HepG2 (cell line): ENCODE results near the gene GPS1. TPM values are rescaled to one million over a fixed set of nuclear protein-coding genes. Genes with fewer than 3 reads are reported as not detected.

Source experiments
- ATAC-seq: fragments of 200-7000 bp; cut with Tn5 transposase; 3 replicates; pipeline ENCODE4 v1.9.1; 2020; ENCODE audit warnings: mild to moderate bottlenecking, moderate library complexity
- BruUV-seq: library from RNA; stranded (reverse); fragments of 400-500 nt; replicated peaks from 2 replicates; lab custom pipeline; 2021; lab: Mats Ljungman, UMichigan
- CTCF ChIA-PET: fragments of 300-600 bp; formaldehyde crosslinking; extraction: SDS; loops from one replicate; lab custom pipeline; 2021; ENCODE audit warnings: low total read pairs, inconsistent platforms, low intra/inter-chr PET ratio; lab: Yijun Ruan, JAX
- POLR2A ChIA-PET: fragments of 350-600 bp; sonication (Branson Sonifier 250); formaldehyde crosslinking; loops from one replicate; lab custom pipeline; 2020; ENCODE audit warnings: antibody characterized with exemption, inconsistent platforms; lab: Yijun Ruan, JAX
- DNase-seq: peaks from one replicate; pipeline ENCODE4 v3.0.0-alpha.2; 2015; ENCODE audit warnings: low spot score
- FAIRE-seq: peaks from 3 replicates; lab custom pipeline; 2011; peaks lifted over from hg19 to GRCh38; lab: Jason Lieb, UNC
- H2AFZ ChIP-seq: one replicate; pipeline ENCODE4 v1.6.1; 2011; ENCODE audit warnings: low read length, inconsistent platforms
- H3K27ac ChIP-seq: fragments of 300-600 bp; 3 replicates; pipeline ENCODE4 v1.8.0; 2011; ENCODE audit warnings: mixed run types, mild to moderate bottlenecking, mixed read lengths, low read length, inconsistent platforms; ENCODE audit not compliant: insufficient read depth; ENCODE audit errors: extremely low read length
- H3K27me3 ChIP-seq, 2 experiments: fragments of 200-600 bp in 1 of 2; 2 replicates in 1 of 2; 3 replicates in 1 of 2; pipeline versions ENCODE4 v1.6.0 to v1.8.0; 2011; ENCODE audit warnings: low read length in 2 of 2, mild to moderate bottlenecking in 2 of 2, moderate library complexity in 2 of 2, inconsistent platforms in 1 of 2; ENCODE audit not compliant: insufficient read depth in 2 of 2, control insufficient read depth in 1 of 2
- H3K36me3 ChIP-seq, 2 experiments: fragments of 200-600 bp in 1 of 2; replicated peaks in 1 of 2; 2 replicates in 1 of 2; 3 replicates in 1 of 2; pipeline versions ENCODE4 v1.5.1 to v1.8.0; 2011; ENCODE audit warnings: low read length in 2 of 2, inconsistent platforms in 1 of 2; ENCODE audit not compliant: insufficient read depth in 2 of 2, control insufficient read depth in 1 of 2
- H3K4me1 ChIP-seq: 2 replicates; pipeline ENCODE4 v1.5.1; 2012; ENCODE audit warnings: low read length, inconsistent platforms; ENCODE audit not compliant: insufficient read depth
- H3K4me2 ChIP-seq: 2 replicates; pipeline ENCODE4 v1.6.0; 2011; ENCODE audit warnings: low read depth, low read length, inconsistent platforms
- H3K4me3 ChIP-seq, 3 experiments: fragments of 200-600 bp in 1 of 3; sonication (generic), shearing (Covaris generic) in 1 of 3; replicated peaks in 1 of 3; 2 replicates each; pipeline ENCODE4 v1.5.1; 2011 to 2016; ENCODE audit warnings: low read length in 3 of 3, inconsistent platforms in 2 of 3, low read depth in 2 of 3, mild to moderate bottlenecking in 2 of 3, control low read depth in 1 of 3, mixed read lengths in 1 of 3; ENCODE audit not compliant: insufficient read depth in 1 of 3
- H3K79me2 ChIP-seq: one replicate; pipeline ENCODE4 v1.6.1; 2011; ENCODE audit warnings: low read length, inconsistent platforms; ENCODE audit not compliant: insufficient read depth
- H3K9ac ChIP-seq: 2 replicates; pipeline ENCODE4 v1.6.0; 2011; ENCODE audit warnings: mild to moderate bottlenecking, low read depth, low read length, inconsistent platforms; ENCODE audit not compliant: insufficient read depth
- H3K9me3 ChIP-seq: 2 replicates; pipeline ENCODE4 v1.5.1; 2012; ENCODE audit warnings: mild to moderate bottlenecking, low read length
- H4K20me1 ChIP-seq: 2 replicates; pipeline ENCODE4 v1.6.0; 2011; ENCODE audit warnings: inconsistent platforms, mild to moderate bottlenecking, low read length, moderate library complexity; ENCODE audit not compliant: insufficient read depth
- AGO1 ChIP-seq: fragments of 200-400 bp; formaldehyde crosslinking; IDR thresholded peaks from 2 replicates; pipeline ENCODE4 v1.6.1; 2017; ENCODE audit warnings: mild to moderate bottlenecking, low read depth, low read length, moderate library complexity; ENCODE audit not compliant: poor library complexity, severe bottlenecking
- AGO2 ChIP-seq: fragments of 200-400 bp; formaldehyde crosslinking; optimal IDR thresholded peaks from 2 replicates; pipeline ENCODE3; 2017; ENCODE audit warnings: mild to moderate bottlenecking, low read depth, low read length, moderate library complexity
- FOXM1 ChIP-seq: sonication (generic); formaldehyde crosslinking; IDR thresholded peaks from 2 replicates; pipeline ENCODE4 v1.5.0; 2020; ENCODE audit warnings: missing genetic modification reagents
- GFI1 ChIP-seq: sonication (generic); formaldehyde crosslinking; IDR thresholded peaks from 2 replicates; pipeline ENCODE4 v1.5.0; 2020; ENCODE audit warnings: missing genetic modification reagents, mild to moderate bottlenecking, borderline replicate concordance
- JUN ChIP-seq: sonication (generic); formaldehyde crosslinking; IDR thresholded peaks from 2 replicates; pipeline ENCODE4 v1.4.0; 2020; ENCODE audit warnings: mild to moderate bottlenecking, missing genetic modification reagents
- KDM1A ChIP-seq: IDR thresholded peaks from 2 replicates; pipeline ENCODE4 v1.6.1; 2016; ENCODE audit warnings: missing compliant biosample characterization
- NR2C2 ChIP-seq: sonication (generic); formaldehyde crosslinking; IDR thresholded peaks from 2 replicates; pipeline ENCODE4 v1.4.0; 2020; ENCODE audit warnings: missing genetic modification reagents, mild to moderate bottlenecking, moderate library complexity, borderline replicate concordance
- NRL ChIP-seq: sonication (generic); formaldehyde crosslinking; IDR thresholded peaks from 2 replicates; pipeline ENCODE4 v1.5.0; 2020; ENCODE audit warnings: missing genetic modification reagents, mild to moderate bottlenecking, moderate library complexity, borderline replicate concordance
- POLR2G ChIP-seq: fragments of 200-400 bp; formaldehyde crosslinking; IDR thresholded peaks from 2 replicates; pipeline ENCODE4 v1.6.1; 2018; ENCODE audit warnings: mild to moderate bottlenecking, low read depth, low read length, moderate library complexity
- PTBP1 ChIP-seq: fragments of 200-400 bp; formaldehyde crosslinking; IDR thresholded peaks from 2 replicates; pipeline ENCODE4 v1.6.1; 2018; ENCODE audit warnings: low read length, low read depth; ENCODE audit not compliant: poor library complexity, severe bottlenecking
- RBFOX2 ChIP-seq: fragments of 200-400 bp; formaldehyde crosslinking; IDR thresholded peaks from 2 replicates; pipeline ENCODE4 v1.6.1; 2017; ENCODE audit warnings: low read depth, mild to moderate bottlenecking, low read length
- SNRNP70 ChIP-seq: fragments of 200-400 bp; formaldehyde crosslinking; IDR thresholded peaks from 2 replicates; pipeline ENCODE4 v1.6.1; 2017; ENCODE audit warnings: mild to moderate bottlenecking, low read depth, low read length, moderate library complexity
- SRSF1 ChIP-seq: fragments of 200-400 bp; formaldehyde crosslinking; optimal IDR thresholded peaks from 2 replicates; pipeline ENCODE3; 2017; ENCODE audit warnings: mild to moderate bottlenecking, low read depth, low read length, moderate library complexity
- TGIF2 ChIP-seq: IDR thresholded peaks from 2 replicates; pipeline ENCODE4 v1.6.1; 2016; ENCODE audit warnings: control low read depth, missing compliant biosample characterization
- ZNF546 ChIP-seq: sonication (generic); formaldehyde crosslinking; conservative IDR thresholded peaks from 2 replicates; pipeline ENCODE4 v1.8.1; 2023; ENCODE audit warnings: mild to moderate bottlenecking, missing genetic modification reagents
- ZNF7 ChIP-seq: IDR thresholded peaks from 2 replicates; pipeline ENCODE4 v1.6.1; 2016; ENCODE audit warnings: missing biosample characterization, missing genetic modification reagents
- WGBS: methylation state at CpG from one replicate; pipeline ENCODE4 v1.1.6; 2017; ENCODE audit warnings: low lambda C conversion rate; 5-methylcytosine and 5-hydroxymethylcytosine counted together
- in situ Hi-C: cut with HindIII; loops from 2 replicates; pipeline ENCODE4 v1.10.0; 2017; ENCODE audit warnings: low pct_unique_long_range_greater_than_20kb; ENCODE audit not compliant: extremely low pct_ligation_motif_present
- intact Hi-C: fragments of 100-400 bp; cut with micrococcal nuclease; formaldehyde crosslinking; loops from one replicate; pipeline ENCODE4 v1.10.0; 2022; ENCODE audit not compliant: unreplicated experiment
- polyA plus RNA-seq, 8 experiments: library from polyadenylated mRNA; depleted of rRNA in 3 of 8; stranded (reverse) in 7 of 8; unstranded in 1 of 8; fragments of >200 nt; fragmentation: Illumina TruSeq in 4 of 8; extraction: Trizol in 4 of 8; gene quantifications; 2 replicates each; pipeline versions ENCODE4 v1.2.1 to v1.2.3, GENCODE V29; 2011 to 2016; ENCODE audit warnings: low read depth in 4 of 8, missing spikeins in 1 of 8, mixed read lengths in 1 of 8; ENCODE audit not compliant: insufficient read depth in 1 of 8
- total RNA-seq, 5 experiments: library from RNA; depleted of rRNA; stranded (reverse); fragments of >200 nt; fragmentation: Illumina TruSeq; extraction: Trizol; gene quantifications; 2 replicates each; pipeline ENCODE4 v1.2.3, GENCODE V29; 2016; ENCODE audit warnings: low read depth in 1 of 5
- TF ChIP-seq, protein P1 (sequence below): IDR thresholded peaks from 2 replicates; pipeline ENCODE4 v1.6.1; 2012; ENCODE audit warnings: inconsistent platforms
- TF ChIP-seq, protein P2 (sequence below): fragments of 450-650 bp; IDR thresholded peaks from 2 replicates; pipeline ENCODE4 v1.6.1; 2016
- TF ChIP-seq, protein P3 (sequence below): sonication (generic); formaldehyde crosslinking; IDR thresholded peaks from 2 replicates; pipeline ENCODE4 v1.9.0; 2022; ENCODE audit warnings: missing genetic modification reagents, mild to moderate bottlenecking, borderline replicate concordance

Gene GPS1
- total and polyA plus RNA-seq, 2 of the 13 experiments (the other 11 are each of a cell fraction or from before 2014, with no cell fraction given): 124 to 128 TPM

DNA sequence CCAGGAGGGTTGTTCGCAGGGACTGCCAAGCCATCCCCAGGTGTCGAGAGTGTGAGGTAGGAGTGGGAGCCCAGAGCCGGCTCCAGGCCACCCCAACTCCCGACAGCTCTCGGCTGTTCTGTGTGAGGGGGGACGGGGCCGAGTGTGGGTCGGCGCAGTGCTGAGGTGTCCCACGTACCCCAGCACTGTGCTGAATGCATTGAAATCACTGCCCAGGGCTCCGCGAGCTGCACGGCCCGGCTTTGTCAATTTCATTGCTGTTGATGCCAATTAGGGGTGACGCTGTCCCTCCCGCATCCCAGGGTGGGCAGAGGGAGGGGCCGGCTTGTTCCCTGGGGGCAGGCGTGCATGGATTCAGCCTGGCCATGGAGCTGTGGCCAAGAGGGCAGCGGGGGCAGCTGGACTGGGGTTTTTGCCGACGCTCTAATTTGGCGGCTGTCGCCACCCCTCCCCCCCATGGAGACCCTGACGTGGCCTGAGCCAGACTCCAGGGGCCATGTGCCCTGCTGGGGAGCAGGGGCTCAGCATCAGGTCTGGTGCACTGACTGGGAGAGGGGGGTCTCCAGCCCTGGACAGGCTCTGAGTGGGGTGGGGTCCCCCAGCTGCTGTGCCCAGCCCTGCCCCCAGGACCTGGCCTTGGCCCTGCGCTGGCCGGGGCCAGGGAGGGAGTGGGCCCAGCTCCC is 43.3 kb upstream of the GPS1 start (continued):
- TF ChIP-seq AGO1 (peak; percentile 84), AGO2 (peak; percentile 91), POLR2G (peak; percentile 45), GFI1 (CRISPR knock-in tag) (no peak), NRL (CRISPR knock-in tag) (no peak), ZNF546 (CRISPR knock-in tag) (0 out of 2 replicates have a peak, but pooled peaks have one; percentile 45)
- TF ChIP-seq, protein P1, sequence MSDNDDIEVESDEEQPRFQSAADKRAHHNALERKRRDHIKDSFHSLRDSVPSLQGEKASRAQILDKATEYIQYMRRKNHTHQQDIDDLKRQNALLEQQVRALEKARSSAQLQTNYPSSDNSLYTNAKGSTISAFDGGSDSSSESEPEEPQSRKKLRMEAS: peak; percentile 5; the same call in 1 of the 2 replicates
- TF ChIP-seq, all 625 proteins: peak for 15

DNA sequence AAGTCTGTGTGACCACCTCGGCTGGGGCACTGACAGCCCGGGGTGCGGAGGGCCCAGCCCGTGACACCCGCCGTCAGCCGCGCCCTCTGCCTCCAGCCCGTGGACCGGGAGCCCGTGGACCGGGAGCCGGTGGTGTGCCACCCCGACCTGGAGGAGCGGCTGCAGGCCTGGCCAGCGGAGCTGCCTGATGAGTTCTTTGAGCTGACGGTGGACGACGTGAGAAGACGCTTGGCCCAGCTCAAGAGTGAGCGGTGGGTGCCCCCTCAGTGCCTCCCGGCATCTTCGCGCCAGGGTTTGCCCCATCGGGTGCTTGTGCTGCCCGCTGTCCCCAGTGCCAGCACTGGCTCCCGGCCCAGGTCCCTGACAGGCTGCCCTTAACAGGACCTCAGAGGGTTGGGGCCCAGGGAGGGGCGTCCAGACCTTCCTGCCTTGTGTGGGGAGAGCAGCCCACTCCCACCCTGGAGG is 42.7 kb upstream of the GPS1 start:
- no peaks in the 10 kb centered on the region for H3K27me3 ChIP-seq
- no peaks in the 10 kb centered on the region for H3K9me3 ChIP-seq
- FAIRE-seq (no peak), DNase-seq (no peak), ATAC-seq (no peak)
- no peak overlapping the region for H3K27ac ChIP-seq
- H3K79me2 ChIP-seq: peaks cover 25% of the 10 kb centered on the region
- H3K4me3 ChIP-seq: no peak overlapping the region
- no peaks in the 10 kb centered on the region for H4K20me1 ChIP-seq
- intact Hi-C loops (no loop called here), in situ Hi-C loops (no loop called here)
- ChIA-PET CTCF (no interaction called here), POLR2A (interaction anchor here (1.5 to 1.9 kb wide), 4 partner anchors 8 to 17 kb away, joined by 7 to 9 read pairs (median 8); no protein-coding TSS in a partner anchor)
- no TSS peak for BruUV-seq
- no peak overlapping the region for H2AFZ ChIP-seq
- H3K36me3 ChIP-seq: peaks cover 44 to 62% of the 10 kb centered on the region in 2 experiments
- H3K4me1 ChIP-seq: peaks cover 72% of the 10 kb centered on the region
- no peak overlapping the region for H3K4me2 ChIP-seq
- no peak overlapping the region for H3K9ac ChIP-seq
- WGBS: 97% methylated on average over 20 of the region's 28 CpGs
- TF ChIP-seq FOXM1 (CRISPR knock-in tag) (no peak), POLR2G (0 out of 2 replicates have a peak, but pooled peaks have one; percentile 0), SNRNP70 (0 out of 2 replicates have a peak, but pooled peaks have one; percentile 15), RBFOX2 (peak; percentile 85), NR2C2 (CRISPR knock-in tag) (no peak), JUN (CRISPR knock-in tag) (no peak), PTBP1 (peak; percentile 36), AGO1 (peak; percentile 76), KDM1A (no peak), SRSF1 (peak; percentile 57), ZNF7 (no peak), TGIF2 (CRISPR knock-in tag) (no peak)
- TF ChIP-seq, protein P2, sequence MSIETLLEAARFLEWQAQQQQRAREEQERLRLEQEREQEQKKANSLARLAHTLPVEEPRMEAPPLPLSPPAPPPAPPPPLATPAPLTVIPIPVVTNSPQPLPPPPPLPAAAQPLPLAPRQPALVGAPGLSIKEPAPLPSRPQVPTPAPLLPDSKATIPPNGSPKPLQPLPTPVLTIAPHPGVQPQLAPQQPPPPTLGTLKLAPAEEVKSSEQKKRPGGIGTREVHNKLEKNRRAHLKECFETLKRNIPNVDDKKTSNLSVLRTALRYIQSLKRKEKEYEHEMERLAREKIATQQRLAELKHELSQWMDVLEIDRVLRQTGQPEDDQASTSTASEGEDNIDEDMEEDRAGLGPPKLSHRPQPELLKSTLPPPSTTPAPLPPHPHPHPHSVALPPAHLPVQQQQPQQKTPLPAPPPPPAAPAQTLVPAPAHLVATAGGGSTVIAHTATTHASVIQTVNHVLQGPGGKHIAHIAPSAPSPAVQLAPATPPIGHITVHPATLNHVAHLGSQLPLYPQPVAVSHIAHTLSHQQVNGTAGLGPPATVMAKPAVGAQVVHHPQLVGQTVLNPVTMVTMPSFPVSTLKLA: no peak
- TF ChIP-seq, protein P3, sequence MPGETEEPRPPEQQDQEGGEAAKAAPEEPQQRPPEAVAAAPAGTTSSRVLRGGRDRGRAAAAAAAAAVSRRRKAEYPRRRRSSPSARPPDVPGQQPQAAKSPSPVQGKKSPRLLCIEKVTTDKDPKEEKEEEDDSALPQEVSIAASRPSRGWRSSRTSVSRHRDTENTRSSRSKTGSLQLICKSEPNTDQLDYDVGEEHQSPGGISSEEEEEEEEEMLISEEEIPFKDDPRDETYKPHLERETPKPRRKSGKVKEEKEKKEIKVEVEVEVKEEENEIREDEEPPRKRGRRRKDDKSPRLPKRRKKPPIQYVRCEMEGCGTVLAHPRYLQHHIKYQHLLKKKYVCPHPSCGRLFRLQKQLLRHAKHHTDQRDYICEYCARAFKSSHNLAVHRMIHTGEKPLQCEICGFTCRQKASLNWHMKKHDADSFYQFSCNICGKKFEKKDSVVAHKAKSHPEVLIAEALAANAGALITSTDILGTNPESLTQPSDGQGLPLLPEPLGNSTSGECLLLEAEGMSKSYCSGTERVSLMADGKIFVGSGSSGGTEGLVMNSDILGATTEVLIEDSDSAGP (CRISPR knock-in tag): 0 out of 2 replicates have a peak, but pooled peaks have one; percentile 12
